ENCODE results near the gene SAV1. TPM values are rescaled to one million over a fixed set of nuclear protein-coding genes. Genes with fewer than 3 reads are reported as not detected.

The SAV1 gene
- total and polyA plus RNA-seq, 10 of the 15 experiments (the other 5 are each of a cell fraction or from before 2014, with no cell fraction given): 10.1 to 29.1 (median 20.4) TPM

DNA sequence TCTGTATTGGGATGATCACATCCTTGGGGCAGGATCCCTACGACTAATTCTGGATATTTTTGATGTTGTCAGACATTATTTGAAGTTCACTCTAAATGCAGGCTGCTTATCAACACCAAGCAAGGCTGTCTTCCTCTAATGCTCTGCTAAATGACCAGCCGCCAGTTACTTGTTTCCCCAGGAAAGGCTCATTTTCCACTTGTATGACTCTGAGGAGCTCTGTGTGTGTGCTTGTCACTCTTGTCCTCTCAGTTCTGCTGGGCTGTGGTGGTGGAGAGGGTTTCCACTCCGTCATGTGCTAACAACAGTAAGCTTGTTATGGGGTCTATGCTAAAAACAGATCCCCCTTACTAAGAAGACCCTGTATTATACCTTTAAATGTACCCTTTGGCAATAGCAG is 66.1 kb downstream of the SAV1 start:
- in situ Hi-C loops (cut with MboI) (loop anchor here (5.0 to 25.0 kb wide), 2 partner anchors 170 to 260 kb away; partner anchors contain the start of gene ABHD12B), intact Hi-C loops (cut with micrococcal nuclease; ENCODE audit: unreplicated experiment) (no loop called here)
- Histone ChIP-seq H3K36me3 (ENCODE audit: control insufficient read depth in 2 of 2, insufficient read depth in 2 of 2, low read length in 1 of 2) (no peaks in the 10 kb centered on the region), H3K4me3 (no peak overlapping the region), H3K4me1 (ENCODE audit: control insufficient read depth, insufficient read depth, low read length) (no peaks in the 10 kb centered on the region), H4K20me1 (ENCODE audit: control insufficient read depth, insufficient read depth) (no peaks in the 10 kb centered on the region), H3K27ac (ENCODE audit: control insufficient read depth, insufficient read depth) (no peak overlapping the region), H3K9ac (ENCODE audit: control insufficient read depth, insufficient read depth, low read length) (no peak overlapping the region), H3K79me2 (ENCODE audit: control insufficient read depth, insufficient read depth, low read length) (no peaks in the 10 kb centered on the region), H3K27me3 (replicated peaks in 1 of 2; ENCODE audit: control insufficient read depth in 2 of 2, insufficient read depth in 2 of 2, low read length in 1 of 2) (no peaks in the 10 kb centered on the region), H2AFZ (ENCODE audit: control insufficient read depth, low read depth, low read length) (no peak overlapping the region), H3K4me2 (ENCODE audit: control insufficient read depth, insufficient read depth) (no peak overlapping the region), H3K9me3 (replicated peaks; ENCODE audit: control insufficient read depth, insufficient read depth, low read length) (no peaks in the 10 kb centered on the region)
- ATAC-seq (no peak), DNase-seq (ENCODE audit: low read depth, low spot score) (no peak), FAIRE-seq (no peak)
- CTCF ChIA-PET: interaction anchor here (0.6 to 2.9 kb wide), 18 partner anchors 10 to 356 kb away, joined by 3 to 120 read pairs (median 6); no protein-coding TSS in a partner anchor
- POLR2A ChIA-PET: no interaction called here
- SMC1A ChIA-PET (ENCODE audit: uncharacterized antibody, unreplicated experiment): interaction anchor here (0.7 to 2.9 kb wide), 20 partner anchors 12 to 281 kb away, joined by 3 to 53 read pairs (median 4); no protein-coding TSS in a partner anchor
- RAD21 ChIA-PET (ENCODE audit: unreplicated experiment): interaction anchor here (1.1 to 2.9 kb wide), 10 partner anchors 17 to 261 kb away, joined by 3 to 62 read pairs (median 6); no protein-coding TSS in a partner anchor
- 61% methylated on average over 3 of the region's 3 CpGs for WGBS (ENCODE audit: insufficient coverage, insufficient replicate concordance, low lambda C conversion rate, missing lambda C conversion rate)
- no peak for TF ChIP-seq TCF7 (IDR thresholded peaks at IDR 0.05; ENCODE audit: borderline replicate concordance)
- TF ChIP-seq SREBF1 (IDR thresholded peaks at IDR 0.05; ENCODE audit: low read length): no peak
- no peak for TF ChIP-seq ZBED1 (IDR thresholded peaks at IDR 0.05; ENCODE audit: borderline replicate concordance)
- TF ChIP-seq, protein P1, sequence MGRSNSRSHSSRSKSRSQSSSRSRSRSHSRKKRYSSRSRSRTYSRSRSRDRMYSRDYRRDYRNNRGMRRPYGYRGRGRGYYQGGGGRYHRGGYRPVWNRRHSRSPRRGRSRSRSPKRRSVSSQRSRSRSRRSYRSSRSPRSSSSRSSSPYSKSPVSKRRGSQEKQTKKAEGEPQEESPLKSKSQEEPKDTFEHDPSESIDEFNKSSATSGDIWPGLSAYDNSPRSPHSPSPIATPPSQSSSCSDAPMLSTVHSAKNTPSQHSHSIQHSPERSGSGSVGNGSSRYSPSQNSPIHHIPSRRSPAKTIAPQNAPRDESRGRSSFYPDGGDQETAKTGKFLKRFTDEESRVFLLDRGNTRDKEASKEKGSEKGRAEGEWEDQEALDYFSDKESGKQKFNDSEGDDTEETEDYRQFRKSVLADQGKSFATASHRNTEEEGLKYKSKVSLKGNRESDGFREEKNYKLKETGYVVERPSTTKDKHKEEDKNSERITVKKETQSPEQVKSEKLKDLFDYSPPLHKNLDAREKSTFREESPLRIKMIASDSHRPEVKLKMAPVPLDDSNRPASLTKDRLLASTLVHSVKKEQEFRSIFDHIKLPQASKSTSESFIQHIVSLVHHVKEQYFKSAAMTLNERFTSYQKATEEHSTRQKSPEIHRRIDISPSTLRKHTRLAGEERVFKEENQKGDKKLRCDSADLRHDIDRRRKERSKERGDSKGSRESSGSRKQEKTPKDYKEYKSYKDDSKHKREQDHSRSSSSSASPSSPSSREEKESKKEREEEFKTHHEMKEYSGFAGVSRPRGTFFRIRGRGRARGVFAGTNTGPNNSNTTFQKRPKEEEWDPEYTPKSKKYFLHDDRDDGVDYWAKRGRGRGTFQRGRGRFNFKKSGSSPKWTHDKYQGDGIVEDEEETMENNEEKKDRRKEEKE (IDR thresholded peaks at IDR 0.05): no peak
- no peak for TF ChIP-seq IRF4 (IDR thresholded peaks at IDR 0.05; ENCODE audit: low read depth, low read length)
- no peak for TF ChIP-seq SIN3A (IDR thresholded peaks at IDR 0.05; ENCODE audit: low read depth, low read length)
- no peak for TF ChIP-seq POLR2A (IDR thresholded peaks at IDR 0.05; ENCODE audit: low read depth, low read length)
- TF ChIP-seq, protein P2, sequence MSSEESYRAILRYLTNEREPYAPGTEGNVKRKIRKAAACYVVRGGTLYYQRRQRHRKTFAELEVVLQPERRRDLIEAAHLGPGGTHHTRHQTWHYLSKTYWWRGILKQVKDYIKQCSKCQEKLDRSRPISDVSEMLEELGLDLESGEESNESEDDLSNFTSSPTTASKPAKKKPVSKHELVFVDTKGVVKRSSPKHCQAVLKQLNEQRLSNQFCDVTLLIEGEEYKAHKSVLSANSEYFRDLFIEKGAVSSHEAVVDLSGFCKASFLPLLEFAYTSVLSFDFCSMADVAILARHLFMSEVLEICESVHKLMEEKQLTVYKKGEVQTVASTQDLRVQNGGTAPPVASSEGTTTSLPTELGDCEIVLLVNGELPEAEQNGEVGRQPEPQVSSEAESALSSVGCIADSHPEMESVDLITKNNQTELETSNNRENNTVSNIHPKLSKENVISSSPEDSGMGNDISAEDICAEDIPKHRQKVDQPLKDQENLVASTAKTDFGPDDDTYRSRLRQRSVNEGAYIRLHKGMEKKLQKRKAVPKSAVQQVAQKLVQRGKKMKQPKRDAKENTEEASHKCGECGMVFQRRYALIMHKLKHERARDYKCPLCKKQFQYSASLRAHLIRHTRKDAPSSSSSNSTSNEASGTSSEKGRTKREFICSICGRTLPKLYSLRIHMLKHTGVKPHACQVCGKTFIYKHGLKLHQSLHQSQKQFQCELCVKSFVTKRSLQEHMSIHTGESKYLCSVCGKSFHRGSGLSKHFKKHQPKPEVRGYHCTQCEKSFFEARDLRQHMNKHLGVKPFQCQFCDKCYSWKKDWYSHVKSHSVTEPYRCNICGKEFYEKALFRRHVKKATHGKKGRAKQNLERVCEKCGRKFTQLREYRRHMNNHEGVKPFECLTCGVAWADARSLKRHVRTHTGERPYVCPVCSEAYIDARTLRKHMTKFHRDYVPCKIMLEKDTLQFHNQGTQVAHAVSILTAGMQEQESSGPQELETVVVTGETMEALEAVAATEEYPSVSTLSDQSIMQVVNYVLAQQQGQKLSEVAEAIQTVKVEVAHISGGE (CRISPR knock-in tag; IDR thresholded peaks at IDR 0.05): no peak
- no peak for TF ChIP-seq KLF5 (IDR thresholded peaks at IDR 0.05; ENCODE audit: partially characterized antibody)
- no peak for TF ChIP-seq RCOR1 (conservative IDR thresholded peaks at IDR 0.05; ENCODE audit: low read depth, low read length)
- TF ChIP-seq CREB1 (IDR thresholded peaks at IDR 0.05; ENCODE audit: low read depth): no peak
- BruUV-seq (replicated peaks): no TSS peak

Measured in GM12878 (cell line).